HG02571 (cell line): ENCODE results near the gene TMEM163.
"Not testable (repeated sequence)": the region's sequence is repeated elsewhere in the genome, so short reads cannot be mapped to it uniquely, and the experiment has no call there.

ENCODE experiments used
- ATAC-seq: cut with Tn5 transposase; IDR thresholded peaks from one replicate; pipeline ENCODE4 v1.9.1; 2021; ENCODE audit warnings: mild to moderate bottlenecking, moderate library complexity; ENCODE audit not compliant: unreplicated experiment

Gene TMEM163

GRCh38 chr2:134493797-134494196, 225.0 kb downstream of the TMEM163 start:
- no peak for ATAC-seq

- ATAC-seq: no peak
These were observed 226.9 kb downstream of the TMEM163 start for GRCh38 chr2:134491771-134492441.

- no peak for ATAC-seq
These were observed 227.8 kb downstream of the TMEM163 start for GRCh38 chr2:134491022-134491421.

- no peak for ATAC-seq
These were observed 228.2 kb downstream of the TMEM163 start for GRCh38 chr2:134490559-134490958.

GRCh38 chr2:134489732-134490384, 228.9 kb downstream of the TMEM163 start:
- ATAC-seq: no peak

GRCh38 chr2:134482766-134483340, 235.9 kb downstream of the TMEM163 start:
- no peak for ATAC-seq

- ATAC-seq: no peak
These were observed 236.6 kb downstream of the TMEM163 start for GRCh38 chr2:134482131-134482723.

GRCh38 chr2:134479696-134480330, 239.0 kb downstream of the TMEM163 start:
- no peak for ATAC-seq

- ATAC-seq: not testable (repeated sequence)
These were observed 241.8 kb downstream of the TMEM163 start for GRCh38 chr2:134476982-134477381.

GRCh38 chr2:134470561-134471168, 248.1 kb downstream of the TMEM163 start:
- no peak for ATAC-seq

- ATAC-seq: no peak
These were observed 249.2 kb downstream of the TMEM163 start for GRCh38 chr2:134469516-134470115.

- no peak for ATAC-seq
These were observed 250.0 kb downstream of the TMEM163 start for GRCh38 chr2:134468776-134469175.

GRCh38 chr2:134468164-134468563, 250.6 kb downstream of the TMEM163 start:
- ATAC-seq: no peak

GRCh38 chr2:134466141-134466540, 252.7 kb downstream of the TMEM163 start:
- no peak for ATAC-seq

- ATAC-seq: no peak
These were observed 253.3 kb downstream of the TMEM163 start for GRCh38 chr2:134465228-134466105.

GRCh38 chr2:134463699-134464022, 255.1 kb downstream of the TMEM163 start:
- no peak for ATAC-seq

- ATAC-seq: no peak
These were observed 255.8 kb downstream of the TMEM163 start for GRCh38 chr2:134462791-134463698.

GRCh38 chr2:134462275-134462674, 256.5 kb downstream of the TMEM163 start:
- no peak for ATAC-seq

- no peak for ATAC-seq
These were observed 257.3 kb downstream of the TMEM163 start for GRCh38 chr2:134461511-134461910.
